ENCODE results near the gene CNTN1.
"Not testable (repeated sequence)": the region's sequence is repeated elsewhere in the genome, so short reads cannot be mapped to it uniquely, and the experiment has no call there.

Gene CNTN1

GRCh38 chr12:41045509-41045908, 353.3 kb downstream of the CNTN1 start:
- no peak for DNase-seq (ENCODE audit: low read depth)

GRCh38 chr12:41049033-41049432, 356.8 kb downstream of the CNTN1 start:
- no peak for DNase-seq (ENCODE audit: low read depth)

GRCh38 chr12:41051954-41052353, 359.7 kb downstream of the CNTN1 start:
- no peak for DNase-seq (ENCODE audit: low read depth)

GRCh38 chr12:41052441-41052840, 360.2 kb downstream of the CNTN1 start:
- no peak for DNase-seq (ENCODE audit: low read depth)

GRCh38 chr12:41053046-41053445, 360.8 kb downstream of the CNTN1 start:
- no peak for DNase-seq (ENCODE audit: low read depth)

GRCh38 chr12:41055875-41056577, 363.8 kb downstream of the CNTN1 start:
- no peak for DNase-seq (ENCODE audit: low read depth)

- DNase-seq (ENCODE audit: low read depth): no peak
Measured at GRCh38 chr12:41058266-41058665, 366.0 kb downstream of the CNTN1 start.

GRCh38 chr12:41061192-41061591, 369.0 kb downstream of the CNTN1 start:
- no peak for DNase-seq (ENCODE audit: low read depth)

- DNase-seq (ENCODE audit: low read depth): no peak
Measured at GRCh38 chr12:41064411-41064810, 372.2 kb downstream of the CNTN1 start.

- DNase-seq (ENCODE audit: low read depth): no peak
Measured at GRCh38 chr12:41067941-41068645, 375.9 kb downstream of the CNTN1 start.

- no peak for DNase-seq (ENCODE audit: low read depth)
Measured at GRCh38 chr12:41073633-41074472, 381.6 kb downstream of the CNTN1 start.

GRCh38 chr12:41074473-41074769, 382.2 kb downstream of the CNTN1 start:
- DNase-seq (ENCODE audit: low read depth): no peak

GRCh38 chr12:41076114-41076513, 383.9 kb downstream of the CNTN1 start:
- DNase-seq (ENCODE audit: low read depth): no peak

GRCh38 chr12:41081241-41081640, 389.0 kb downstream of the CNTN1 start:
- DNase-seq (ENCODE audit: low read depth): not testable (repeated sequence)

GRCh38 chr12:41089438-41089837, 397.2 kb downstream of the CNTN1 start:
- DNase-seq (ENCODE audit: low read depth): no peak

- DNase-seq (ENCODE audit: low read depth): no peak
Measured at GRCh38 chr12:41092115-41092514, 399.9 kb downstream of the CNTN1 start.

- no peak for DNase-seq (ENCODE audit: low read depth)
Measured at GRCh38 chr12:41096797-41097196, 404.6 kb downstream of the CNTN1 start.

GRCh38 chr12:41100572-41100971, 408.3 kb downstream of the CNTN1 start:
- no peak for DNase-seq (ENCODE audit: low read depth)

GRCh38 chr12:41101806-41102205, 409.6 kb downstream of the CNTN1 start:
- DNase-seq (ENCODE audit: low read depth): no peak

GRCh38 chr12:41103614-41104013, 411.4 kb downstream of the CNTN1 start:
- DNase-seq (ENCODE audit: low read depth): no peak

GRCh38 chr12:41106315-41106714, 414.1 kb downstream of the CNTN1 start:
- DNase-seq (ENCODE audit: low read depth): no peak

GRCh38 chr12:41108032-41108431, 415.8 kb downstream of the CNTN1 start:
- no peak for DNase-seq (ENCODE audit: low read depth)

- no peak for DNase-seq (ENCODE audit: low read depth)
Measured at GRCh38 chr12:41112903-41113302, 420.7 kb downstream of the CNTN1 start.
